Esophagus muscularis mucosa (tissue), 4 donors: Measurements from ENCODE around the gene TAGLN2. TPM values are rescaled to one million over a fixed set of nuclear protein-coding genes. Genes with fewer than 3 reads are reported as not detected.

Experiments used
- DNase-seq: peaks from one replicate; pipeline ENCODE4 v3.0.0-alpha.2; 2017; ENCODE audit errors: extremely low spot score
- H3K27ac ChIP-seq, 4 donors: fragments of 200-600 bp; sonication (generic); replicated peaks in 1 of 4; 1 replicate in 3 of 4; 2 replicates in 1 of 4; pipeline ENCODE4 v1.5.1; 2016 to 2019; ENCODE audit warnings: mild to moderate bottlenecking in 1 of 4
- H3K27me3 ChIP-seq, 4 donors: fragments of 200-600 bp; sonication (generic); one replicate each; pipeline versions ENCODE4 v1.5.1 to v1.6.0; 2016 to 2019
- H3K36me3 ChIP-seq, 4 donors: fragments of 200-600 bp; sonication (generic); one replicate each; pipeline ENCODE4 v1.5.1; 2016 to 2019
- H3K4me1 ChIP-seq, 4 donors: fragments of 200-600 bp; sonication (generic); one replicate each; pipeline ENCODE4 v1.5.1; 2016 to 2019
- H3K4me3 ChIP-seq, 4 donors: fragments of 200-600 bp; sonication (generic); 1 replicate in 2 of 4; 2 replicates in 2 of 4; pipeline ENCODE4 v1.5.1; 2016 to 2019; ENCODE audit warnings: mild to moderate bottlenecking in 4 of 4, moderate library complexity in 1 of 4
- H3K9me3 ChIP-seq, 4 donors: fragments of 200-600 bp; sonication (generic); 1 replicate in 3 of 4; 2 replicates in 1 of 4; pipeline ENCODE4 v1.5.1; 2016 to 2019
- EP300 ChIP-seq: sonication (generic); formaldehyde crosslinking; IDR thresholded peaks from one replicate; pipeline ENCODE4 v1.6.1; 2017; ENCODE audit warnings: antibody characterized with exemption
- POLR2A ChIP-seq: fragments of 450-650 bp; IDR thresholded peaks from one replicate; pipeline ENCODE4 v1.6.1; 2017; ENCODE audit warnings: antibody characterized with exemption, moderate library complexity, mild to moderate bottlenecking, low read depth
- POLR2AphosphoS5 ChIP-seq, 2 donors: sonication (generic); formaldehyde crosslinking; IDR thresholded peaks; one replicate each; pipeline ENCODE4 v1.6.1; 2017; ENCODE audit warnings: antibody characterized with exemption in 2 of 2
- WGBS: methylation state at CpG from one replicate; pipeline ENCODE4 v1.1.5; 2018; 5-methylcytosine and 5-hydroxymethylcytosine counted together
- intact Hi-C: fragments of 100-400 bp; cut with DNase I; formaldehyde crosslinking; loops from one replicate; pipeline ENCODE4 v1.15.1; 2023
- small RNA-seq, 3 donors: library from RNA; depleted of rRNA; stranded (forward); fragments of <200 nt; gene quantifications; one replicate each; pipeline ENCODE3, GENCODE V24; 2016
- total RNA-seq, 4 donors: library from RNA; depleted of rRNA; stranded (reverse); fragments of >200 nt; gene quantifications; one replicate each; pipeline versions ENCODE4 v1.1.0 to v1.2.1, GENCODE V29; 2016
- TF ChIP-seq, protein P1 (sequence below), 3 experiments: fragments of 200-600 bp in 2 of 3; fragments of 450-650 bp in 1 of 3; sonication (generic) in 2 of 3; IDR thresholded peaks; one replicate each; pipeline ENCODE4 v1.5.1; 2017 to 2019; ENCODE audit warnings: antibody characterized with exemption in 3 of 3, mild to moderate bottlenecking in 2 of 3, moderate library complexity in 1 of 3

TAGLN2 gene
- total RNA-seq, 4 donors from 2014 or later, result 125 to 276 (median 228) TPM

DNA sequence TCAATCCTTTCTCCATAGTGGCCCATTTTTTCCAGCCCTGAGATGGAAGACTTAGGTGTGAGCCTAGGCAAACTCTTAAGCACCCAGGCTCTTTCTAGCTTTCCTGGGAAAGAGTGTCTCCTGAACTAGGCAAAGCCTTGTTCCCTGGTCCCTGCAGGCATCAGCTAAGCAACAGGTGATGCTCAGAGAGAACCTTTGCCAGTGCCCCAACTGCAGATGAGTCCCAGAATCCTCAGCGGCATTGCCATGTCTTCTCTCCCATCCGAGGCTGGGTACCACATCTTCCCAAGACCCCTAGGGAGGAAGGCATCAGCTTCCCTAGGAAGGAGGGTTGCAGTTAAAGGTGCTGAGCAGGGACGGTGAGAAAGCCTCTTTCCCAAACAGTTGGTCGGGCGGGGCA, 54.6 kb downstream of the TAGLN2 start:
- 85% methylated on average over 5 of the region's 5 CpGs for WGBS
- intact Hi-C loops, result no loop called here

DNA sequence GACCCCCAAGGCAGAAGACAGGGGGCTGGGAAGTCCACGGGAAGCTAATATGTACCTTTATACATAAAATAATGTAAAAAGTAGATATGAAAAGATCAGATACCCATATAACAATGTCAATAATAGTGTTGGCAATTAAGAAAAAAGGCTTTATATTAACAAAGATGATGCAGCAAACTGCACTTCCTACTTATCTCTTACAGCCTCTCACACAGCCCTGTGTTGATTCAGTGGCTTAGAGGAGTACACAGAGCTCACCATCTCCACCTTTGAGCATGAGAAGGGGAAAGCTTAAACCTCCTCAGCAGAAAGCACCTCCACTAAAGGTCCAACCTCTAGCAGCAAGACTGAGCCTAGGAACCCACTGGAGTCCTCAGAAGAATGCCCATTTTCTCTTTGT, 55.7 kb downstream of the TAGLN2 start:
- no peak overlapping the region for H3K4me3 ChIP-seq
- no peak overlapping the region for H3K27ac ChIP-seq
- TF ChIP-seq POLR2AphosphoS5 (IDR thresholded peaks at IDR 0.05) (no peak), POLR2A (no peak), EP300 (no peak)
- H3K4me1 ChIP-seq, result peaks cover 15 to 21% (median 19%) of the 10 kb centered on the region in 4 donors
- H3K27me3 ChIP-seq, result peaks cover 0 to 28% (median 0%) of the 10 kb centered on the region in 4 donors
- H3K36me3 ChIP-seq, result no peaks in the 10 kb centered on the region
- intact Hi-C loops, result no loop called here
- no peaks in the 10 kb centered on the region for H3K9me3 ChIP-seq
- DNase-seq, result no peak
- WGBS, result 53% methylated on average over 1 of the region's 1 CpG

More for the DNA sequence above, 54.6 kb downstream of the TAGLN2 start:
- Histone ChIP-seq H3K9me3 (no peaks in the 10 kb centered on the region), H3K4me3 (no peak overlapping the region), H3K4me1 (peaks cover 15 to 21% (median 19%) of the 10 kb centered on the region in 4 donors), H3K36me3 (no peaks in the 10 kb centered on the region), H3K27me3 (peaks cover 0 to 35% (median 0%) of the 10 kb centered on the region in 4 donors), H3K27ac (no peak overlapping the region)
- TF ChIP-seq, protein P1, sequence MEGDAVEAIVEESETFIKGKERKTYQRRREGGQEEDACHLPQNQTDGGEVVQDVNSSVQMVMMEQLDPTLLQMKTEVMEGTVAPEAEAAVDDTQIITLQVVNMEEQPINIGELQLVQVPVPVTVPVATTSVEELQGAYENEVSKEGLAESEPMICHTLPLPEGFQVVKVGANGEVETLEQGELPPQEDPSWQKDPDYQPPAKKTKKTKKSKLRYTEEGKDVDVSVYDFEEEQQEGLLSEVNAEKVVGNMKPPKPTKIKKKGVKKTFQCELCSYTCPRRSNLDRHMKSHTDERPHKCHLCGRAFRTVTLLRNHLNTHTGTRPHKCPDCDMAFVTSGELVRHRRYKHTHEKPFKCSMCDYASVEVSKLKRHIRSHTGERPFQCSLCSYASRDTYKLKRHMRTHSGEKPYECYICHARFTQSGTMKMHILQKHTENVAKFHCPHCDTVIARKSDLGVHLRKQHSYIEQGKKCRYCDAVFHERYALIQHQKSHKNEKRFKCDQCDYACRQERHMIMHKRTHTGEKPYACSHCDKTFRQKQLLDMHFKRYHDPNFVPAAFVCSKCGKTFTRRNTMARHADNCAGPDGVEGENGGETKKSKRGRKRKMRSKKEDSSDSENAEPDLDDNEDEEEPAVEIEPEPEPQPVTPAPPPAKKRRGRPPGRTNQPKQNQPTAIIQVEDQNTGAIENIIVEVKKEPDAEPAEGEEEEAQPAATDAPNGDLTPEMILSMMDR (IDR thresholded peaks at IDR 0.05), result no peak
- no peak for TF ChIP-seq POLR2AphosphoS5 (IDR thresholded peaks at IDR 0.05)
- no peak for TF ChIP-seq EP300
- TF ChIP-seq POLR2A, result no peak
- DNase-seq, result no peak

DNA sequence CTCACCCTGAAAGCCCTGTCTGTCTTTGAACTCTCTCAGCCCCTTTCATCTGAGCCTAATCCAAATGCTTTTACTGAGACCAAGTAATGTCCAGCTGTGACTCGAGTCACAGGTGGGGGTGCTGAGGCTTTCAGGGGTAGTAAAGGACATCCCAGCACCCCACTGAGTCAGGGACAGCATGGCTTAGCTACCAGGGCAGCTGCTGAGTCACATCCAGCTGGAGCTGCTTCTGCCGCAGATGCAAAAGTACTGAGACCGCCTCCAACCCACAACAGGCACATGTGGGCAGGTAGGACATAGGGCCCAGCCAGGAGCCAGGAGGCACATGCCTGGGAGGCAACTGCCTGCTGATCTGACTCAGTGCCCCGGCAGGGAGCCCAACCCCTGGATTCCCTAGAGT, 56.1 kb downstream of the TAGLN2 start:
- H3K4me1 ChIP-seq, result peaks cover 15 to 21% (median 19%) of the 10 kb centered on the region in 4 donors
- H3K36me3 ChIP-seq, result no peaks in the 10 kb centered on the region
- WGBS, result 70% methylated on average over 4 of the region's 4 CpGs
- no peak for DNase-seq
- TF ChIP-seq POLR2AphosphoS5 (IDR thresholded peaks at IDR 0.05) (no peak), POLR2A (no peak), EP300 (no peak)
- TF ChIP-seq, protein P1 (IDR thresholded peaks at IDR 0.05), result no peak
- no peak overlapping the region for H3K27ac ChIP-seq
- H3K27me3 ChIP-seq, result peaks cover 0 to 25% (median 0%) of the 10 kb centered on the region in 4 donors
- intact Hi-C loops, result no loop called here
- H3K4me3 ChIP-seq, result no peak overlapping the region
- no peaks in the 10 kb centered on the region for H3K9me3 ChIP-seq

DNA sequence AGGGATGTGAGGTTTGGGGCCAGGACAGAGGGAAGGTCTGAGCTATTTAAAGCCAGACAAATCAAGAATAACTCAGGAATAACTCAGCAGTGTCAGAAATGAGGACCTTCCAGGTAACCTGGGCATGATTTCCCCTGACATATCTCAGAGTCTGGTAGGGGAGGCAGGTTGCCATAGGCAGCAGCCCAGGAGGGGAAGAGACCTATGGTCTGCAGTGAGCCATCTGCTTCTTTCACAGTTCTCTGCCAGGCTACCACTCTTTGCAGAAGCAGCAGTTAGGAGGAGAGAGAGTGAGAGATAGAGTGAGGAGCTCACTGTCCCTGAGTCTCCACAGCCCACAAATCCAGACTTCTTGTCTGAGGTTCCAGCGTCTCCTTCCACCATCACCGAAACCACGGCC, 56.5 kb downstream of the TAGLN2 start:
- no peaks in the 10 kb centered on the region for H3K9me3 ChIP-seq
- no peaks in the 10 kb centered on the region for H3K36me3 ChIP-seq
- DNase-seq, result no peak
- H3K4me3 ChIP-seq, result no peak overlapping the region
- TF ChIP-seq POLR2A, result no peak
- TF ChIP-seq EP300, result no peak
- TF ChIP-seq POLR2AphosphoS5 (IDR thresholded peaks at IDR 0.05), result no peak
- TF ChIP-seq, protein P1 (IDR thresholded peaks at IDR 0.05), result no peak
- no peak overlapping the region for H3K27ac ChIP-seq
- intact Hi-C loops, result no loop called here
- peaks cover 15 to 21% (median 19%) of the 10 kb centered on the region in 4 donors for H3K4me1 ChIP-seq
- WGBS, result 89% methylated on average over 2 of the region's 3 CpGs
- peaks cover 0 to 25% (median 0%) of the 10 kb centered on the region in 4 donors for H3K27me3 ChIP-seq

Small RNAs within 50 kb of the gene (small RNA-seq; reads per million reads assigned to genes)
- gene MIR4259, result 0 reads per million in 3 donors

Other genes starting within 250 kb of the TAGLN2 start
- gene CRP, start 210.9 kb downstream of the TAGLN2 start, total RNA-seq, result under 1 TPM in 3 of 4 donors, not detected in 1; 0.17 to 0.65 (median 0.42) TPM
- gene DUSP23, start 144.5 kb downstream of the TAGLN2 start, total RNA-seq, result 10 to 100 TPM; 43.2 to 75.2 (median 50.1) TPM
- under 1 TPM in 1 of 4 donors, not detected in 3; 0.45 TPM for gene FCRL6, start 123.1 kb downstream of the TAGLN2 start, total RNA-seq
- gene SLAMF8, start 98.6 kb downstream of the TAGLN2 start, total RNA-seq, result 1 to 10 TPM; 1.9 to 8.4 (median 3.5) TPM
- not detected for gene VSIG8, start 62.9 kb downstream of the TAGLN2 start, total RNA-seq
- gene CFAP45, start 25.3 kb downstream of the TAGLN2 start, total RNA-seq, result under 1 TPM in 2 of 4 donors, not detected in 2; 0.17 to 0.32 TPM
- gene IGSF9, start 20.1 kb upstream of the TAGLN2 start, total RNA-seq, result under 1 TPM in 2 of 4 donors, not detected in 2; 0.17 to 0.23 TPM
- gene SLAMF9, start 28.7 kb upstream of the TAGLN2 start, total RNA-seq, result not detected
- gene PIGM, start 106.5 kb upstream of the TAGLN2 start, total RNA-seq, result 1 to 10 TPM; 2.8 to 4.9 (median 4.6) TPM
- gene KCNJ10, start 144.7 kb upstream of the TAGLN2 start, total RNA-seq, result under 1 TPM in 1 of 4 donors, not detected in 3; 0.06 TPM
- not detected for gene KCNJ9, start 156.0 kb upstream of the TAGLN2 start, total RNA-seq
- gene IGSF8, start 173.1 kb upstream of the TAGLN2 start, total RNA-seq, result 10 to 100 TPM; 12.0 to 27.0 (median 21.9) TPM
- gene ATP1A2, start 190.3 kb upstream of the TAGLN2 start, total RNA-seq, result 100 to 1,000 TPM; 101 to 214 (median 130) TPM
- 1 to 10 TPM in 1 of 4 donors, under 1 TPM in 2, not detected in 1; 0.17 to 2.1 (median 0.98) TPM for gene ATP1A4, start 226.1 kb upstream of the TAGLN2 start, total RNA-seq